ENCODE measurements around the gene CCDC88C. TPM values are rescaled to one million over a fixed set of nuclear protein-coding genes. Genes with fewer than 3 reads are reported as not detected.

The CCDC88C gene
- total and polyA plus RNA-seq, 2 donors (not counting 3 experiments of a cell fraction or from before 2014, with no cell fraction given), result 11.4 to 52.1 TPM

GRCh38 chr14:91229005-91229382, 188.6 kb downstream of the CCDC88C start:
- no peak overlapping the region for H3K27ac ChIP-seq (ENCODE audit: insufficient read depth, low read depth, low read length)
- no TSS peak for BruUV-seq (replicated peaks)
- CTCF ChIA-PET, result interaction anchor here (1.6 to 3.3 kb wide), 3 partner anchors 10 to 52 kb away, joined by 5 to 11 read pairs (median 5); no protein-coding TSS in a partner anchor

More at GRCh38 chr14:91229005-91229382, 188.6 kb downstream of the CCDC88C start:
- Histone ChIP-seq H3K9ac (replicated peaks; ENCODE audit: extremely low read depth, insufficient read depth, low read length) (no peak overlapping the region), H3K27me3 (ENCODE audit: control insufficient read depth in 2 of 2, insufficient read depth in 2 of 2, low read length in 2 of 2) (no peaks in the 10 kb centered on the region), H3K4me3 (replicated peaks in 1 of 3; ENCODE audit: insufficient read depth in 1 of 3, low read depth in 1 of 3, low read length in 3 of 3) (no peak overlapping the region), H3K4me2 (ENCODE audit: insufficient read depth, low read length) (no peak overlapping the region), H2AFZ (ENCODE audit: low read depth, low read length) (no peak overlapping the region), H3K9me1 (replicated peaks; ENCODE audit: control insufficient read depth, extremely low read depth, insufficient read depth, low read length) (no peaks in the 10 kb centered on the region), H3K9me3 (replicated peaks; ENCODE audit: control insufficient read depth, insufficient read depth, low read length) (no peaks in the 10 kb centered on the region), H3K79me2 (ENCODE audit: control insufficient read depth, insufficient read depth, low read length) (no peaks in the 10 kb centered on the region), H3K4me1 (ENCODE audit: control insufficient read depth, extremely low read depth, insufficient read depth, low read length) (peaks cover 10% of the 10 kb centered on the region), H4K20me1 (replicated peaks; ENCODE audit: control insufficient read depth, extremely low read depth, insufficient read depth, low read length) (no peaks in the 10 kb centered on the region), H3K36me3 (ENCODE audit: control insufficient read depth in 2 of 2, extremely low read depth in 1 of 2, insufficient read depth in 2 of 2, low read length in 2 of 2) (no peaks in the 10 kb centered on the region)
- TF ChIP-seq CTCF (IDR thresholded peaks at IDR 0.05; ENCODE audit: extremely low read depth in 1 of 2, insufficient read depth in 1 of 2, low read depth in 1 of 2, low read length in 2 of 2) (no peak), MAX (IDR thresholded peaks at IDR 0.05; ENCODE audit: insufficient read depth, insufficient read length) (no peak), GATA2 (IDR thresholded peaks at IDR 0.05; ENCODE audit: insufficient read depth, insufficient read length, low read depth, low read length) (no peak), MYC (IDR thresholded peaks at IDR 0.05; ENCODE audit: low read depth, low read length) (no peak), FOS (IDR thresholded peaks at IDR 0.05; ENCODE audit: borderline replicate concordance, insufficient read depth, low read length) (no peak), POLR2AphosphoS5 (IDR thresholded peaks at IDR 0.05; ENCODE audit: insufficient read depth, low read depth, low read length) (no peak), POLR2A (IDR thresholded peaks at IDR 0.05; ENCODE audit: low read depth, low read length) (no peak), JUN (IDR thresholded peaks at IDR 0.05; ENCODE audit: borderline replicate concordance, insufficient read depth, insufficient read length, low read depth) (no peak), EZH2 (IDR thresholded peaks at IDR 0.05; ENCODE audit: borderline replicate concordance, low read depth, low read length, severe bottlenecking) (no peak)
- DNase-seq (ENCODE audit: low read depth, low spot score), result no peak
- POLR2A ChIA-PET, result interaction anchor here (0.6 kb wide), 1 partner anchor 42 kb away, joined by 7 read pairs; no protein-coding TSS in a partner anchor
- FAIRE-seq, result no peak
- dilution Hi-C loops (cut with MboI; ENCODE audit: extremely low pct_ligation_motif_present, low sequenced_read_pairs), result no loop called here
- intact Hi-C loops (cut with micrococcal nuclease), result no loop called here

Measured in endothelial cell of umbilical vein (primary cell).